Fibroblast of skin of back (primary cell): Measurements from ENCODE around the gene OR52E2.

Source experiments
- DNase-seq: peaks from one replicate; pipeline ENCODE4 v3.0.0-alpha.2; 2013

Gene OR52E2

DNA sequence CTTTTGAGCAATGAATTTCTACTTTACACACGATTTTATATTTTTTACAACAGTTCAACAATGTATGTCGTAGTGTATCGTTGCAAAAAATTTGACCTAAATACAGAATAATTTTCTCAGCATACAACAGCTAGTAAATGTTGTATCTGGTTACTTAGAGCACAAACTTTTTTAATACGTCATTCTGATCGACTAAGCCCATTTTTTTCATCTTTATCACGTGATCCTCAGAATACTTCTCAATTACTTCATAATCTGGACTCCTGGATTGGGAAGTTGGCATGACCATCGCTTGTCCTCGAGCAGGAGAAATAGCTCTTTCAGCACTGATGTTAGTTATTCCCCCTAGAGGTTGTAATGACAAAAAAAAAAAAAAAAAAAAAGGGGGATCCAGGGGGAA lies 48.2 kb downstream of the OR52E2 start:
- no peak for DNase-seq
